Testis (tissue), 2 donors: ENCODE results near the gene HMGCS2.

Experiments used
- POLR2A ChIP-seq: fragments of 450-650 bp; IDR thresholded peaks from one replicate; pipeline ENCODE4 v1.6.1; 2017; ENCODE audit warnings: antibody characterized with exemption, mild to moderate bottlenecking, moderate library complexity
- TF ChIP-seq, protein P1 (sequence below), 3 experiments: fragments of 450-650 bp in 2 of 3; fragments of 200-600 bp in 1 of 3; sonication (generic) in 1 of 3; IDR thresholded peaks; one replicate each; pipeline ENCODE4 v1.5.1; 2016 to 2019; ENCODE audit warnings: antibody characterized with exemption in 3 of 3, mild to moderate bottlenecking in 2 of 3, moderate library complexity in 1 of 3

DNA sequence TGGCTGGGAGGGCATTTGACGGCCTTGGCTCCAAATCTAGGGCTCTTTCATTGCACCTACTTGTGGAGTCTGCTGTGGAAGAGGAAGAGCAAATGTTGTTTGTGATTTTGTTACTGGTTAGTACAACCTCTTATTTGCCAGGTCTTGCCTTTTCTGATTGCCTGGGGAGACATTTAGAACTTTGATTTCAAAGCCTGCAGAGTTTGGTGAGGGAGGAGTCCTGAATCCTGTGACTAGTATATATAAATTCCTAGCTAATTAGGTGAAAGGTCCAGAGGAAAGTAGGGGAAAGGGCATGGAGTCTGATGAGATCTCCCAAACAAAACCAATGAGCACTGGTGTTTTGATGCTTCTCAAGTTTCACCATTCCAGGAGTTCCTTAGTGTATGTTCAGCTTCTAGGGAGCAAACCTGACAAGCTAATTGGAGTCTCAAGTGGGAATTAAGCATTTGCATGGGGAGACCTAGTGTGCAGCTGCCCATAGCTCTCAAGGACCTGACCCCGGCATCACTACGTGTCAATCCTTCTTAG, 5.1 kb upstream of the HMGCS2 start:
- no peak for TF ChIP-seq POLR2A
- TF ChIP-seq, protein P1, sequence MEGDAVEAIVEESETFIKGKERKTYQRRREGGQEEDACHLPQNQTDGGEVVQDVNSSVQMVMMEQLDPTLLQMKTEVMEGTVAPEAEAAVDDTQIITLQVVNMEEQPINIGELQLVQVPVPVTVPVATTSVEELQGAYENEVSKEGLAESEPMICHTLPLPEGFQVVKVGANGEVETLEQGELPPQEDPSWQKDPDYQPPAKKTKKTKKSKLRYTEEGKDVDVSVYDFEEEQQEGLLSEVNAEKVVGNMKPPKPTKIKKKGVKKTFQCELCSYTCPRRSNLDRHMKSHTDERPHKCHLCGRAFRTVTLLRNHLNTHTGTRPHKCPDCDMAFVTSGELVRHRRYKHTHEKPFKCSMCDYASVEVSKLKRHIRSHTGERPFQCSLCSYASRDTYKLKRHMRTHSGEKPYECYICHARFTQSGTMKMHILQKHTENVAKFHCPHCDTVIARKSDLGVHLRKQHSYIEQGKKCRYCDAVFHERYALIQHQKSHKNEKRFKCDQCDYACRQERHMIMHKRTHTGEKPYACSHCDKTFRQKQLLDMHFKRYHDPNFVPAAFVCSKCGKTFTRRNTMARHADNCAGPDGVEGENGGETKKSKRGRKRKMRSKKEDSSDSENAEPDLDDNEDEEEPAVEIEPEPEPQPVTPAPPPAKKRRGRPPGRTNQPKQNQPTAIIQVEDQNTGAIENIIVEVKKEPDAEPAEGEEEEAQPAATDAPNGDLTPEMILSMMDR (IDR thresholded peaks at IDR 0.05) = no peak
